Measurements from ENCODE around the gene PNISR. TPM values are rescaled to one million over a fixed set of nuclear protein-coding genes. Genes with fewer than 3 reads are reported as not detected.

PNISR gene
- total and polyA plus RNA-seq, 2 donors (not counting 1 experiment from before 2014, with no cell fraction given): 27.7 to 99.1 TPM

- Histone ChIP-seq H2AFZ (ENCODE audit: low read length) (no peak overlapping the region), H3K4me3 (replicated peaks in 1 of 4; ENCODE audit: control extremely low read depth in 1 of 4, insufficient read depth in 1 of 4, low read depth in 3 of 4, low read length in 4 of 4) (no peak overlapping the region), H4K20me1 (ENCODE audit: control insufficient read depth, extremely low read depth, insufficient read depth, low read length) (no peaks in the 10 kb centered on the region), H3K27ac (ENCODE audit: insufficient read depth, low read length) (no peak overlapping the region), H3K4me1 (ENCODE audit: control insufficient read depth, extremely low read depth, insufficient read depth, low read length) (no peaks in the 10 kb centered on the region), H3K9ac (ENCODE audit: insufficient read depth, low read length) (no peak overlapping the region), H3K9me3 (ENCODE audit: control insufficient read depth, insufficient read depth, low read depth, low read length) (no peaks in the 10 kb centered on the region), H3K4me2 (ENCODE audit: extremely low read depth, insufficient read depth, low read length) (no peak overlapping the region), H3K27me3 (ENCODE audit: control insufficient read depth, insufficient read depth, low read length) (peaks cover 2% of the 10 kb centered on the region), H3K36me3 (ENCODE audit: control insufficient read depth, insufficient read depth, low read length) (no peaks in the 10 kb centered on the region), H3K79me2 (ENCODE audit: control insufficient read depth, insufficient read depth, low read length) (no peaks in the 10 kb centered on the region)
- DNase-seq (ENCODE audit: low read depth in 2 of 2): no peak
- TF ChIP-seq EZH2 (IDR thresholded peaks at IDR 0.05; ENCODE audit: low read length, missing control alignments): no peak
- TF ChIP-seq CTCF (conservative IDR thresholded peaks at IDR 0.05 in 1 of 2, IDR thresholded peaks at IDR 0.05 in 1 of 2; ENCODE audit: low read depth in 1 of 2, low read length in 2 of 2): no peak
These were observed 65.3 kb downstream of the PNISR start for GRCh38 chr6:99359800-99360199.

GRCh38 chr6:99356641-99357040 lies 68.5 kb downstream of the PNISR start:
- Histone ChIP-seq H3K9me3 (ENCODE audit: control insufficient read depth, insufficient read depth, low read depth, low read length) (no peaks in the 10 kb centered on the region), H3K4me1 (ENCODE audit: control insufficient read depth, extremely low read depth, insufficient read depth, low read length) (no peaks in the 10 kb centered on the region), H2AFZ (ENCODE audit: low read length) (no peak overlapping the region), H3K4me2 (ENCODE audit: extremely low read depth, insufficient read depth, low read length) (no peak overlapping the region), H3K36me3 (ENCODE audit: control insufficient read depth, insufficient read depth, low read length) (no peaks in the 10 kb centered on the region), H3K79me2 (ENCODE audit: control insufficient read depth, insufficient read depth, low read length) (no peaks in the 10 kb centered on the region), H4K20me1 (ENCODE audit: control insufficient read depth, extremely low read depth, insufficient read depth, low read length) (no peaks in the 10 kb centered on the region), H3K27ac (ENCODE audit: insufficient read depth, low read length) (no peak overlapping the region), H3K4me3 (replicated peaks in 1 of 4; ENCODE audit: control extremely low read depth in 1 of 4, insufficient read depth in 1 of 4, low read depth in 3 of 4, low read length in 4 of 4) (no peak overlapping the region), H3K9ac (ENCODE audit: insufficient read depth, low read length) (no peak overlapping the region), H3K27me3 (ENCODE audit: control insufficient read depth, insufficient read depth, low read length) (peaks cover 6% of the 10 kb centered on the region)
- TF ChIP-seq EZH2 (IDR thresholded peaks at IDR 0.05; ENCODE audit: low read length, missing control alignments) (no peak), CTCF (conservative IDR thresholded peaks at IDR 0.05 in 1 of 2, IDR thresholded peaks at IDR 0.05 in 1 of 2; ENCODE audit: low read depth in 1 of 2, low read length in 2 of 2) (no peak)
- DNase-seq (ENCODE audit: low read depth in 2 of 2): no peak

- Histone ChIP-seq H4K20me1 (ENCODE audit: control insufficient read depth, extremely low read depth, insufficient read depth, low read length) (no peaks in the 10 kb centered on the region), H3K4me2 (ENCODE audit: extremely low read depth, insufficient read depth, low read length) (no peak overlapping the region), H3K4me1 (ENCODE audit: control insufficient read depth, extremely low read depth, insufficient read depth, low read length) (no peaks in the 10 kb centered on the region), H3K27ac (ENCODE audit: insufficient read depth, low read length) (no peak overlapping the region), H3K9ac (ENCODE audit: insufficient read depth, low read length) (no peak overlapping the region), H3K36me3 (ENCODE audit: control insufficient read depth, insufficient read depth, low read length) (no peaks in the 10 kb centered on the region), H3K9me3 (ENCODE audit: control insufficient read depth, insufficient read depth, low read depth, low read length) (no peaks in the 10 kb centered on the region), H3K79me2 (ENCODE audit: control insufficient read depth, insufficient read depth, low read length) (no peaks in the 10 kb centered on the region), H3K27me3 (ENCODE audit: control insufficient read depth, insufficient read depth, low read length) (peaks cover 6% of the 10 kb centered on the region), H2AFZ (ENCODE audit: low read length) (no peak overlapping the region), H3K4me3 (replicated peaks in 1 of 4; ENCODE audit: control extremely low read depth in 1 of 4, insufficient read depth in 1 of 4, low read depth in 3 of 4, low read length in 4 of 4) (no peak overlapping the region)
- DNase-seq (ENCODE audit: low read depth in 2 of 2): no peak
- no peak for TF ChIP-seq EZH2 (IDR thresholded peaks at IDR 0.05; ENCODE audit: low read length, missing control alignments)
- TF ChIP-seq CTCF (conservative IDR thresholded peaks at IDR 0.05 in 1 of 2, IDR thresholded peaks at IDR 0.05 in 1 of 2; ENCODE audit: low read depth in 1 of 2, low read length in 2 of 2): no peak
These were observed 70.1 kb downstream of the PNISR start for GRCh38 chr6:99354983-99355382.
